NCI-H446 (cell line): ENCODE results near the gene DNLZ.

ENCODE experiments used
- DNase-seq, 2 experiments: peaks; one replicate each; lab custom pipeline; 2025; lab: John Stamatoyannopoulos, UW

DNLZ gene

DNA sequence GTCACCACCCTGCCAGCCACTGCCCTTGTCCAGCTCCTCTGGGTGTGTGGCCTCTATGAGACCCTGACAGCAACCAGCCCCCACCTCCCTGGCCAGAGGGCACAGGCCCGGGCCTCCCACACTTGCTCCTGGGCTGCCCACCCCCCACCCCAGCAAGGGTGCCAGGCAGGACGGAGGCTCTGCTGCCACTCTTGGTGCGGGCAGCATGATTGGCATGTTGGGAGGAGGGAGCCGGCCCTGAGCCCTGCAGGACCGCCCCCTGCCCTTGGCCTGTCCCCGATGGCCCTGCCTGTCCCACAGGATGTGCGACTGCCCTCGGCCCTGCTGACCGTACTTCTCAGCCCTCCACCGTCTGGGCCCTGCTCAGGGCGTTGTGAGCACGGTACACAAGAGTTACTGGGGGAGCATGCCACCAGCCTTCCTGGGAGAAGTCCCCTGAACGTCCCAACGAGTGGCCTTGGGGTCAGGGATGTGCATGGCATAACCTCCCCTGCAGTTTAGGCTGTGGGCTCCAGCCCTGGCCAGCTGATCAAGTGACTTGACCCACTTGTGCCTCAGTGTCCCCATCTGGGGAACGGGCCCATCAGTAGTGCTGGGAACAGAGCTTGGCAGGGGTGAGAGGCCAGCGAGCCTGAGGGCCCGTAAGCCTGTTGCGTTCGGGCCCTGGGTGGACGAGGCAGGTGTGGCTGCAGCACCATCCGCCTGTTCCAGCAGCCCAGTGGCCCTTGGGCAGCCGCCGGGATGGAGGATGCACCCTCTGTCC is 20.2 kb downstream of the DNLZ start:
- DNase-seq = no peak

GRCh38 chr9:136342181-136343120 is 21.1 kb downstream of the DNLZ start:
- no peak for DNase-seq

- no peak for DNase-seq
These were observed 21.8 kb downstream of the DNLZ start for GRCh38 chr9:136341769-136342168.

GRCh38 chr9:136341042-136341655 is 22.4 kb downstream of the DNLZ start:
- no peak for DNase-seq

DNA sequence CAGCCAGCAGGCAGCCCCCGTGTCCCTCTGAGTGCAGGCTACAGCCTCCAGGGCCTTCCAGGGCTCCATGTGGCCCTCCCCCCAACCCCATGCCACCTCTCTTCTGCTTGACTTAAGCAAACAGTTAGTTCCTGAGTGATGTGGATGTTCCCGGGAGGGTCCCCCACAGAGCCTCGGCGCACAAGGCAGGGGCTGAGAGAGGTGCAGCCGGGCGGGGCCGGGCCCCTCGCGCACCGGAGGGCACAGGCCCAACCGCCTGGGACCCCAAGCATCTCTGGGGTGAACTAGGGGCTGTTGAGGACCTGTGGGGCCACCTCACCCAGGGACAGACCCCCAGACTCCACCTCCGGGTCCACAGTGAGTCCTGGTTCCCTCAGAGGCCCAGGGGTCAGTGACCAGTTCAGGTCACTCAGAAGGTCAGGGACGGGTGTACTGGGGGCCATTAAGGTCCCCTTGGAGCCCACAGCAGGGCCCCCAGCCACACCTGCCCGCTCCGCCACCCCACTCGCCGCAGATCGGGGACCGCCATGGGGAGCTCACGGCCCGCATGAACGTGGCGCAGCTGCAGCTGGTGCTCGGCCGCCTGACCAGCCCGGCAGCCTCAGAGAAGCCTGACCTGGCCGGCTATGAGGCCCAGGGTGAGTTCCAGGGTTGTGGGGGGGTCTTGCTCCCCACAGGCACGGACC is 23.0 kb downstream of the DNLZ start:
- DNase-seq = no peak

- no peak for DNase-seq
These were observed 23.6 kb downstream of the DNLZ start for GRCh38 chr9:136339958-136340310.

GRCh38 chr9:136339173-136339957 is 24.2 kb downstream of the DNLZ start:
- DNase-seq = no peak

DNA sequence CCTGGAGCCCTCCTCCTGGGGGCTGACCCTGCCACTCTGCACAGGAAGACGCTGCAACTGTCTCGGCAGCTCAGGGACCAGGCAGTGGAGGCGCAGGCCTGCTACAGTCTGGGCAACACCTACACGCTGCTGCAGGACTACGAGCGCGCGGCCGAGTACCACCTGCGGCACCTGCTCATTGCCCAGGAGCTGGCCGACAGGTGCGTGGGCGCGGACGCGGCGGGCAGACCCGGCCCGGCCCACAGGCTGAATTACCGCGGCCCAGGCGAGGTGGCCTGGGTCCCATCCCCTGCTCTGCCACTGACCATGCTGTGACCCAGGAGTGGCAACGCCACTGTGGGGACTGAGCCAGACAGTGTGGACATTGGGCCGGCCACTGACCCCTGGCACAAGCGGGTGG is 25.0 kb downstream of the DNLZ start:
- no peak for DNase-seq

DNA sequence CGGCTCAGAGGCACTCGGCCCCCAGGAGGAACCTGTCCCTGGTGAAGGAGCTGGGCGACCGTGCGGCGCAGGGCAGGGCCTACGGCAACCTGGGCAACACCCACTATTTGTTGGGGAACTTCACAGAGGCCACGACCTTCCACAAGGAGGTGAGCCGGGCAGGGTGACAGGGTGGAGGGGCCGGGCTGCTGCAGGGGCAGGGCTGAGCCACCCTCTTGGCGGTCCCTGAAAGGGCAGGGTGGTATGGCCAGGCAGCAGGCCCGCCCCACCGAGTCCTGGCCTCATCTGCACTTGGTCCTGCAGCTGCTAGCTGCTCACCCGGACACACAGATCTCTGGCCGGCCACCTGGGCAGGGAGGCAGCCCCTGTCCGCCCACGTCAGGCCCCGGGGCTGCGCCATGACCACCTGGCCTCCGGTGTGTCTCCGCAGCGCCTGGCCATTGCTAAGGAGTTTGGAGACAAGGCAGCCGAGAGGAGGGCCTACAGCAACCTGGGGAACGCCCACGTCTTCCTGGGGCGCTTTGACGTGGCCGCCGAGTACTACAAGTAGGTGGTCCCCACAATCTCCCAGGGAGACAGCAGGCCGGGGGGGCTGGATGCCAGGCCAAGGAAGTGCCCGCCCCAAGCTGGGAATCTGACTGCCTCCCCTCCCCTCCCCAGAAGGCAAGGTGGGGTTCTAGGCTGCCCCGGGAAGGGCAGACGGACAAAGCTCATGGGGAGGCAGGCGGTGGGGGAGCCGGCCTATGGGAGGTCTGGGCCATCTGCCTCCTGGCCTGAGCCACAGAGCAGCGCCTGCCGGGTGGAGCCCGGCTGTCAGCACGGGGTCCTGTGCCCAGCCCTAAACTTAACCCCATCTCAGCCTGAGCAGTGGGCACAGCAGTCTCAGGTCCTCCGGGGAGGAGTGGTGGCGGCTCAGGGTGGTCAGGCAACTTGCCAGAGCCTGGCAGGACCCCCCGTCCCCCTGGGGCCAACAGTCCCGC is 25.8 kb downstream of the DNLZ start:
- DNase-seq = no peak

- DNase-seq = no peak
These were observed 26.7 kb downstream of the DNLZ start for GRCh38 chr9:136336881-136337280.

DNA sequence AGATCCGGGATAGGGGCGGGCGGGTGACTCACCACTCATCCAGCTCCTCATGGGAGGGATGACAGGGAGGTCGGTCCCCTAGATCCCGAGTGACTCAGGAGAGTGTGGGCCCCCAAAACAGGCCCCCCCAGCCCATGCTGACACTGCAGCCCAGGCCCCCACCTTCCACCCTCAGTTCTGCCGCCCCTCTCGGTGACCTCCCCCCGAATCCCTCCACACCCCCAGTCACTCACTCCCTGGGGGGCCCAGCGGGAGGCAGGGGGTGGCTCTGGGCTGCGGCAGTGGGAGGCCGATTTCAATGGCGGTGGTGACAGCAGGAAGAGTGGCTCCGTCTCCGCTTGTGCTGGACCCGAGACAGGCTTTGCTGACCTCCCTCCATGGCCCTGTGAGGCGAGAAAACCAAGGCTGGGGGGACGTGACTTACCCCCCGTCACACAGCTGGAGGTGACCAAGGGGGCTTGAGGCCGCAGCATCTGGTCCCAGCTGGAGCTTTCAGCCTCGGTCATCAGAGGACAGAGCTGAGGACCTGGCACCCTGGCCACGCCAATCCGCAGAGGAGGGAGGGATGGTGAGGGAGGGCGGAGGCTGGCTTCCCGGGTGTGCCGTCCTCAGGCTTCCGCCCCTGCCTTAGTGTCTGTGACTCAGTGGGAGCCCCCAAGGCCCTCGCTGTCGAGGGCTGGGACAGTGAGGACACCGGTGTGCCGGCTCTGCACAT is 27.2 kb downstream of the DNLZ start:
- DNase-seq = no peak

DNA sequence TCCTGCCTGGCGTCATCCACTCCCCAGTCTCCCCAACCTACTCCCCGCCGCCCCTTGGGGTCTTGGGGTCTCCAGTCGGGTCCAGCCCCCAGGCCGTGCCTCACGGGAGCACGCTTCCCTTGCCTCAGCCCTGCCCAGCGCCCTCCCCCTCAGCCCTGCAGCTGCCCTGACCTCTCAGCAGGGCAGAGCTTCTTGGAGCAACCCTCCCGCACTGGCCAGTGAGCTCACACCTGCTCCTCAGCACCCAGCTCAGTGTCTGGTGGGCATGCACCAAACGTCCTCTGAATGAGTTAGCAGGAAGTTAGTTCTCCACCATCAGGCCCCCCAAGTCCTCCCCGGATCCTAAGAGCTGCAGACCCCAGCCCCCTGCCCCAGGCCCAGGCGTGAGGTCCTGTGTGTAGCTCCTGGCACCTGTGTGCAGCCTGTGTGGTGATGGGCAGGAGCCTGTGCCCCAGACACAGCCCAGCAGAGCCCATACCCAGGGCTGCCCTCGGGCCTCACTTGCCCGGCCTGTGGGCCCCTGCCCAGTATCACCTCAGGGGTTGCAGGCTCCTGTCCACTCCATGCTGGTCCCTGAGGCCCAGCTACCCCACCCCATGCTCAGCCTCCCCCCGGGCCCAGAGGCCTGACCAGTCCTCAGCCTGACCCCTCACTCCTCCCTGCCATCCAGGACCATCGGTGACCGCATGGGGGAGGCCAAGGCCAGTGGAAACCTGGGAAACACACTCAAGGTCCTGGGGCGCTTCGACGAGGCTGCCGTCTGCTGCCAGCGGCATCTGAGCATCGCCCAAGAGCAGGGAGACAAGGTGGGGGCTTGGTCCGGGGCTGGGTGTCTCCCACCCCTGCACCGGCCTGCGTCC is 28.0 kb downstream of the DNLZ start:
- DNase-seq = no peak

- DNase-seq = no peak
These were observed 29.0 kb downstream of the DNLZ start for GRCh38 chr9:136334541-136334940.

DNA sequence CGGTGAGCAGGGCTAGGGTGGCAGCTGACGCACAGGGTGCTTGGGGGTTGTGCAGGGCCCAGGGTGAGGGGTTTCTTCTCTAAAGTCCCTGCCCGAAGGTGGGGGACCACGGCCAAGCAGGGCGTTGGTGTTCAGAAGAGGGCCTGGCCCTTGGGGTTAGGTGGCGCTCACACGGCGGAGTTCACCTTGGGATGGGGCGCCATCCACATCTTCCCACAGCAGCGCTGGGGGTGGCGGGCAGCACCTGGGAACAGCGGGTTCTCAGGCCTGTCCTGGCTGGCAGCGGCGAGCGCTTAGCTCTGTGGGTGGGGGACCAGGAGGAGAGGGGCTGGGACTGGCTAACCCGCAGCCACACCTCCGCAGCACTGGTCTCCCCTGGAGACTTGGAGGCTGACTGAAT is 30.1 kb downstream of the DNLZ start:
- DNase-seq = no peak

DNA sequence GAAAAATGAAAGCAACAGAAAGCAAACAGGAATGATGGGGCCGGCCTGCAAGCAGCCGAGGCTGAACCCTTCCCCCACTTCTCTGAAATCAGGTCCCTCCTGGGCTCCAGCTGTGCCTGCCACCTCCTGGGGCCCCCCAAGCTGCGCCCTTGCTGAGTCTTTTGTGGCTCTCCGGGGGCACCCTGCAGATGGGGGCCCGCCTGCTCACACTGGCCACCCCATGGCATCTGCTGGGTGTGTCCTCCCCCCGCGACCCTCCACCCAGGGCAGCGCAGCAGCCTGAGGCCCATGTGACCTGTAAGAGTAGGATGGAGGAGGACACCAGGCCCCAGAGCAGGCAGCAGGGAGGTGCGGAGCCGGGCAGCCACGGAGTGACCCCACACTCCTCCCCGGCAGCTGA is 30.5 kb downstream of the DNLZ start:
- DNase-seq = no peak

DNA sequence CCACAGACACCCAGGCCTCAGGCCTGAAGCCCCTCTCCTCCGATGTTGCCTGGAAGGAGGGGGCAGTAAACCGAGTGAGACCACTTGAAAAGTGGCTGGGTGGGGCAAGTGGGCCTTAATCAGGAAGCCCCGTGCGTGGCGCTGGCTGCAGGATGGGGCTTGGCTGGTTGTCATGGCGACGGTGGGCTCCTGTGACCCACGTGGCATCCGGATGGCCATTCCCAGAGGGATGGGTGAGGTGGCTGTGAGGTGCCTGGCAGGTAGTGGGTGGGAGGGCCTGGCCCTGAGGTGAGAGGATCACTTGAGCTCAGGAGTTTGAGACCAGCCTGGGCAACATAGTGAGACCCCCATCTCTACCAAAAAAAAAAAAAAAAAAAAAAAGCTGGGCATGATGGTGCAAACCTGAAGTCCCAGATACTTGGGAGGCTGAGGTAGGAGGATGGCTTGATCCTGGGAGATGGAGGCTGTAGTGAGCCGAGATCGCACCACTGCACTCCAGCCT is 31.0 kb downstream of the DNLZ start:
- DNase-seq = no peak

GRCh38 chr9:136331556-136332481 is 31.7 kb downstream of the DNLZ start:
- no peak for DNase-seq
